Mammary epithelial cell (primary cell): ENCODE measurements around the gene PPIP5K1.

Experiments used
- CTCF ChIP-seq, 2 donors: IDR thresholded peaks in 1 of 2; conservative IDR thresholded peaks in 1 of 2; 2 replicates each; pipeline ENCODE4 v1.5.1; 2011 to 2012; ENCODE audit warnings: inconsistent platforms in 2 of 2, low read length in 2 of 2, mild to moderate bottlenecking in 2 of 2, control low read depth in 1 of 2, low read depth in 1 of 2; ENCODE audit not compliant: insufficient read depth in 1 of 2; ENCODE audit errors: extremely low read depth in 1 of 2
- EZH2 ChIP-seq: IDR thresholded peaks from 2 replicates; pipeline ENCODE4 v1.6.1; 2012; ENCODE audit warnings: low read length, inconsistent platforms, borderline replicate concordance

- no peak for TF ChIP-seq CTCF (conservative IDR thresholded peaks at IDR 0.05 in 1 of 2, IDR thresholded peaks at IDR 0.05 in 1 of 2; ENCODE audit: extremely low read depth in 1 of 2, insufficient read depth in 1 of 2, low read depth in 1 of 2, low read length in 2 of 2)
- no peak for TF ChIP-seq EZH2
Measured at GRCh38 chr15:43541785-43542184, 48.2 kb downstream of the PPIP5K1 start.
